Measurements from ENCODE around the gene OR52B2.

DNA sequence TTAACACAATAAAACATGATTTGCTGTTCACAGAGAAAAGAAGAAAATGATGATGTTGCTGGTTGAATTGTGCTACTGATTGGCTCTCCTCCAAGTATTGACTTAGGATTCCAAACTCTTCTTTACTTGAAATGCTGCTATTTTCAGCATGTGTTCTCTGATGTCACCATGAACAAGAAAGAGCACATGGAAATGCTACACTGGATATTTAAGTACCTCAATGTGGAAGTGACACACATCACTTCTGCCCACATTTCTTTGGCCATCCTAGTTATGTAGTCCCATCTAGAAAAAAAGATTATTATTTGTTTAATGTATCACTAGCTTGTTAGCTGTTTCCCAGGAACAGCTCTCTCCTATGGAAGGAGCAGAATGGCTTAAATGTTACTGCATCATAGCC, 27.2 kb downstream of the OR52B2 start:
- TF ChIP-seq, protein P1, sequence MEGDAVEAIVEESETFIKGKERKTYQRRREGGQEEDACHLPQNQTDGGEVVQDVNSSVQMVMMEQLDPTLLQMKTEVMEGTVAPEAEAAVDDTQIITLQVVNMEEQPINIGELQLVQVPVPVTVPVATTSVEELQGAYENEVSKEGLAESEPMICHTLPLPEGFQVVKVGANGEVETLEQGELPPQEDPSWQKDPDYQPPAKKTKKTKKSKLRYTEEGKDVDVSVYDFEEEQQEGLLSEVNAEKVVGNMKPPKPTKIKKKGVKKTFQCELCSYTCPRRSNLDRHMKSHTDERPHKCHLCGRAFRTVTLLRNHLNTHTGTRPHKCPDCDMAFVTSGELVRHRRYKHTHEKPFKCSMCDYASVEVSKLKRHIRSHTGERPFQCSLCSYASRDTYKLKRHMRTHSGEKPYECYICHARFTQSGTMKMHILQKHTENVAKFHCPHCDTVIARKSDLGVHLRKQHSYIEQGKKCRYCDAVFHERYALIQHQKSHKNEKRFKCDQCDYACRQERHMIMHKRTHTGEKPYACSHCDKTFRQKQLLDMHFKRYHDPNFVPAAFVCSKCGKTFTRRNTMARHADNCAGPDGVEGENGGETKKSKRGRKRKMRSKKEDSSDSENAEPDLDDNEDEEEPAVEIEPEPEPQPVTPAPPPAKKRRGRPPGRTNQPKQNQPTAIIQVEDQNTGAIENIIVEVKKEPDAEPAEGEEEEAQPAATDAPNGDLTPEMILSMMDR (IDR thresholded peaks at IDR 0.05): no peak
- no peak for TF ChIP-seq POLR2A (IDR thresholded peaks at IDR 0.05)
- TF ChIP-seq EP300 (IDR thresholded peaks at IDR 0.05): no peak
